Fibroblast of the aortic adventitia (primary cell): ENCODE data around the gene COL2A1. TPM values are rescaled to one million over a fixed set of nuclear protein-coding genes. Genes with fewer than 3 reads are reported as not detected.

Source experiments
- DNase-seq: peaks from one replicate; pipeline ENCODE4 v3.0.0-alpha.2; 2010; ENCODE audit warnings: low read depth
- H3K4me3 ChIP-seq: 2 replicates; pipeline ENCODE4 v1.5.1; 2011; ENCODE audit warnings: low read depth, mild to moderate bottlenecking, control low read depth, low read length, moderate library complexity
- total RNA-seq: library from RNA; depleted of rRNA; stranded (reverse); fragments of >200 nt; gene quantifications from 2 replicates; pipeline ENCODE4 v1.2.3, GENCODE V29; 2012; ENCODE audit warnings: low replicate concordance
- TF ChIP-seq, protein P1 (sequence below): IDR thresholded peaks from 2 replicates; pipeline ENCODE4 v1.5.1; 2011; ENCODE audit warnings: mild to moderate bottlenecking, low read length, control low read depth, inconsistent platforms; ENCODE audit not compliant: insufficient read depth

The COL2A1 gene
- total RNA-seq, 1 donor = not detected

DNA sequence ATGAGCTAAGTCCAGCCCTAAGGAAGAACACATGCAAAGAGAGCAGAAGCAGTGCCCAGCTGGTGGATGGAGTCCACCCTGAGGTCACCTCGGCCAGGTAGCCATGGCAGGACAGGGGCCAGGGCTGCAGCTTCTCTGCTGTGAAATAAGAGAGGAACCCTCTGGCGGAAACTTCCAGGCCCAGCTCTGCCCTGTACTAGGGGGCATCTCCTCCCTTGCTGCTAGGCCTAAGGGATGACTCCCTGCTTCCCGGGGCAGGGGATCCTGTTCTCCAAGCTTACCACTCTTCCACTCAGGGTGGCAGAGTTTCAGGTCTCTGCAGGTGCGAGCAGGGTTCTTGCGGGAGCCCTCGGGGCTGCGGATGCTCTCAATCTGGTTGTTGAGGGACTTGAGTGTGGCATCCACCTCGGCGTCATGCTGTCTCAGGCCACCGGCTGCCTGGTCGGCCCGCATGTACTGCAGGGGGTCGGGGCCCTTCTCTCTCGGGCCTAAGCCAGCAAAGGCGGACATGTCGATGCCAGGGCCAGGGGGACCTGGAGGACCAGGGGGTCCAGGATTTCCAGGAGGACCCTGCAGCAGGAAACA, 29.1 kb downstream of the COL2A1 start:
- H3K4me3 ChIP-seq = no peak overlapping the region
- no peak for DNase-seq
- TF ChIP-seq, protein P1, sequence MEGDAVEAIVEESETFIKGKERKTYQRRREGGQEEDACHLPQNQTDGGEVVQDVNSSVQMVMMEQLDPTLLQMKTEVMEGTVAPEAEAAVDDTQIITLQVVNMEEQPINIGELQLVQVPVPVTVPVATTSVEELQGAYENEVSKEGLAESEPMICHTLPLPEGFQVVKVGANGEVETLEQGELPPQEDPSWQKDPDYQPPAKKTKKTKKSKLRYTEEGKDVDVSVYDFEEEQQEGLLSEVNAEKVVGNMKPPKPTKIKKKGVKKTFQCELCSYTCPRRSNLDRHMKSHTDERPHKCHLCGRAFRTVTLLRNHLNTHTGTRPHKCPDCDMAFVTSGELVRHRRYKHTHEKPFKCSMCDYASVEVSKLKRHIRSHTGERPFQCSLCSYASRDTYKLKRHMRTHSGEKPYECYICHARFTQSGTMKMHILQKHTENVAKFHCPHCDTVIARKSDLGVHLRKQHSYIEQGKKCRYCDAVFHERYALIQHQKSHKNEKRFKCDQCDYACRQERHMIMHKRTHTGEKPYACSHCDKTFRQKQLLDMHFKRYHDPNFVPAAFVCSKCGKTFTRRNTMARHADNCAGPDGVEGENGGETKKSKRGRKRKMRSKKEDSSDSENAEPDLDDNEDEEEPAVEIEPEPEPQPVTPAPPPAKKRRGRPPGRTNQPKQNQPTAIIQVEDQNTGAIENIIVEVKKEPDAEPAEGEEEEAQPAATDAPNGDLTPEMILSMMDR = no peak

DNA sequence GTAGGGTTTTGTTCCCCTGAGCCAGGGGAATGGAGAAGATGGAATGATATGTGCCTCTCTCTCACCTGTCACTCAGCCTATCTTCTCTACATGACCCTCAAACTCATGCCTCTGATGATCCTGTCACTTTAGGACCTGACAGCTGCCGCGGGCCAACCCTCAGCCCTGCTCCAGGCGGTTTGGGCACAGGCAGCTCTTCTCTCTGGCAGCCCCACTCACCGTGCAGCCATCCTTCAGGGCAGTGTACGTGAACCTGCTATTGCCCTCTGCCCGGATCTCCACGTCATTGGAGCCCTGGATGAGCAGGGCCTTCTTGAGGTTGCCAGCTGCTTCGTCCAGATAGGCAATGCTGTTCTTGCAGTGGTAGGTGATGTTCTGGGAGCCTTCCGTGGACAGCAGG, 30.4 kb downstream of the COL2A1 start:
- no peak overlapping the region for H3K4me3 ChIP-seq
- TF ChIP-seq, protein P1 = no peak
- DNase-seq = no peak

DNA sequence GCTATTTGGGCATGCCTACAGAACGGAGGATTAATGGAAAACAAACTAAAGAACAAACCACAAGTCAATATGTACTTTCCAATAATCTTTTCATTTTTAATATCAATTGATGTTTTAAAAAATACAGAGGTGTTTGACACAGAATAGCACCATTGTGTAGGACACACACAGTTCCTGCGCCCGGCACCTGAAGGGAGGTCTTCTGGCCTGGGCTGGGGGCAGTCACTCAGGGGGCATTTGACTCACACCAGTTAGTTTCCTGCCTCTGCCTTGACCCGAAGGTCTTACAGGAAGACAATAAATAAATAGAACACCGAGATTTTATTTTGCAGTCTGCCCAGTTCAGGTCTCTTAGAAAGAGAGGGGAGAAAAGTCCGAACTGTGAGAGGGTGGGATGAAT, 31.4 kb downstream of the COL2A1 start:
- no peak overlapping the region for H3K4me3 ChIP-seq
- TF ChIP-seq, protein P1 = no peak
- DNase-seq = no peak

DNA sequence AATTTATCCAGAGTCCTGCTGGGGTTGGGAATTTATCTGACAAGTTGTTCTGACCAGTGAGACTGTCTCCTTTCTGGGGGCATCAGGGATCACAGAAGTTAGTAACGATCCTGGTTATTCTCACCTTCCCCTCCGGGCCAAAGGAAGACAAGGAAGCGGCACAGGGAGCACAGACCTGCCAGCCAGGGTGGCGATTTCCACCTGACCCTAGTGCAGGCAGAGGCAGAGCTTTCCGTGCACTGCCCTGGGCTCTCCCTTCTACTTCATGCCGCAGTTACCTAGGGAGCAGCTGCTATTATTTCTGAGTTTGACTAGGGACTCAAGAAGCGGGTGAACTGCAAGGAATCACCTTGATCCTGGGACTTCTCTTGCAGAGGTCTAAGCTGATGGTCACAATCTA, 33.4 kb downstream of the COL2A1 start:
- TF ChIP-seq, protein P1 = no peak
- no peak for DNase-seq
- no peak overlapping the region for H3K4me3 ChIP-seq

DNA sequence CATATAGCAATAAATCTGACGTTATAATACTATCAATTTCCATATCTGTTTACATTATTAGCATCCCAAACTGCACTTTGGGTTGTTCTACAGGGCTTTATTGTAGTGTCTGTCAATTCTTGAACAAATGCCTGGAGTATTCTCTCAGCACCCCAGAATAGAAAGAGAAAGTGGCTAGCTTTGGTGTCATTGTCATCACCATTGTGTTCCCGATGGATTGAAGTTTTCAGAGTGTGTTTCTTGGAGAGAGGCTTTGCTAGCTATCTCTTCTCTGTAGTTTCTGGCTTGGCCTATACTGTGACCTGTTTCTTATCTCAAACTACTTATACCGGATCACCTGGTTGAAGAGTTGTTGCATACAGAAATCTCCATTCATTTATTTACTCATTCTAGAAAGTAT, 34.4 kb downstream of the COL2A1 start:
- TF ChIP-seq, protein P1 = no peak
- no peak overlapping the region for H3K4me3 ChIP-seq
- no peak for DNase-seq

DNA sequence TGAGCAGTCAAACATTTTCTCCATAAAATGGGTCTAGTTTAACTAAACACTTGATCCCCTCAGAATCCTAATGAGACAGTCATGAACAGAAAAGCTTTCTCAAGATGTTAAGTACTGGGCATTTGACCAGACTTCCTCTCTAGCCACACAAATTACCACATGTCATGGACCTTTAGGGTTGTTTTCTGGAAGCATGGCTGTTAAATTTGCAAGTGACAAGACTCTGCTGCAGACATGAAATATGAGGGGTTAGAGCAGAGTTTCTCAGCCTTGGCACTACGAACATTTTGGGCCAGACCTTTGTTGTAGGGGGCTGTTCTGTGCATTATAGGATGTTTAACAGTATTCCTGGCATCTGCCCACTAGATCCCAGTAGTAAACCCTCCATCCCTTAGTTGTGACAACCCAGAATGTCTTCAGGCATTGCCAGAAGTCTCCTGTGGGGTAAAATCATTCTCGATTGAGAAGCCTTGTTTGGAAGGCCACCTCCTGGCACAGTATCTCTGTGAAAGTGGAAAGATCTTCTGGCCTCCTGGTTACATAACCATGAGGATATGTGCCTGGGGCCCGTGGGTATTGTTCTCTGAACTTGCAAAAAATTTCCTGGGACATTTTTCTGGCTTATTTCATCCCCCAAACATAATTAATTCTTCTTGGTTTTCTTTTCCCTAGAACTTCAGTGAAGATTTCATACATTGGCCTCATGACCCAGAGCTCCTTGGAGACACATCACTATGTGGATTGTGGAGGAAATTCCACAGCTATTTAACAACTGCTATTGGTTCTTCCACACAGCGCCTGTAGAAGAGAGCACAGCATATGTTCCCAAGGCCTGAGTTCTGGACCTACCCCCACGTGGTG, 36.6 kb downstream of the COL2A1 start:
- no peak overlapping the region for H3K4me3 ChIP-seq
- TF ChIP-seq, protein P1 = no peak
- peak; percentile 72 for DNase-seq
